ENCODE data around the gene DPAGT1. TPM values are rescaled to one million over a fixed set of nuclear protein-coding genes. Genes with fewer than 3 reads are reported as not detected.

The DPAGT1 gene
- polyA plus RNA-seq, 1 experiment = 62.5 TPM

DNA sequence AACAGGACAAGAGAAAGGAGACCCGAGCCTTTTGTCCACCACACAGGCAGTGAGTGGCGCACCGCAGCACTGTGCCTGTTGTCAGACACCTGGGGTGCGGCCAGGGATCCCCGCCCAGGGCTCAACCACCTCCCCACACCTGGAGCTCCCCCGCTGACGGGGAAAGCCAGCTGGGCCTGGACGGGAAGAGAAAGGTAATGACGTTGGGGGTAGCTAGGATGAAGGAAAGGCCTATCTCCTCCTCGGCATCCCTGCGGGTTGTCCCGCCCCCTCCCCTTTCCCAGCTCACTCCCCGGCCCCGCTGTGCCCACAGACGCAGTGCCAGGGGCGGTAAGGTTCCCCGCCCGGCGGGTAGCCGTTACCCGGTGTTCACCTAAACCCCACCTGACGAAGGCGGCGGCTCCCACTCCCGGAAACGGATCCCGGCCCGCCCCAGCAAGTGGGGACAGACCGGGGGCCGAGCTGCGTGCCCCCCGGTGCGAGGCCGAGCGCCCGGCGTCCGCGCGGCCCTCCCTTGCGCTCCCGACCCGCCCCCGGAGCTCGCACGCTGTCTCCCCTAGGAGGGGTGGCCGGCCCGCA, 45.1 kb downstream of the DPAGT1 start:
- CTCF ChIA-PET = interaction anchor here (0.9 to 1.3 kb wide), 5 partner anchors 12 to 267 kb away, joined by 3 to 5 read pairs (median 4); no protein-coding TSS in a partner anchor
- Histone ChIP-seq H3K27ac (ENCODE audit: low read depth, low read length) (peak overlapping the region; percentile 68), H3K27me3 (ENCODE audit: control insufficient read depth, insufficient read depth, low read length) (no peaks in the 10 kb centered on the region), H3K4me3 (ENCODE audit: low read depth, low read length) (peak overlapping the region; percentile 83), H3K9me3 (ENCODE audit: control insufficient read depth, insufficient read depth, low read length) (no peaks in the 10 kb centered on the region; the same call in 1 of the 2 replicates)
- TF ChIP-seq, protein P1, sequence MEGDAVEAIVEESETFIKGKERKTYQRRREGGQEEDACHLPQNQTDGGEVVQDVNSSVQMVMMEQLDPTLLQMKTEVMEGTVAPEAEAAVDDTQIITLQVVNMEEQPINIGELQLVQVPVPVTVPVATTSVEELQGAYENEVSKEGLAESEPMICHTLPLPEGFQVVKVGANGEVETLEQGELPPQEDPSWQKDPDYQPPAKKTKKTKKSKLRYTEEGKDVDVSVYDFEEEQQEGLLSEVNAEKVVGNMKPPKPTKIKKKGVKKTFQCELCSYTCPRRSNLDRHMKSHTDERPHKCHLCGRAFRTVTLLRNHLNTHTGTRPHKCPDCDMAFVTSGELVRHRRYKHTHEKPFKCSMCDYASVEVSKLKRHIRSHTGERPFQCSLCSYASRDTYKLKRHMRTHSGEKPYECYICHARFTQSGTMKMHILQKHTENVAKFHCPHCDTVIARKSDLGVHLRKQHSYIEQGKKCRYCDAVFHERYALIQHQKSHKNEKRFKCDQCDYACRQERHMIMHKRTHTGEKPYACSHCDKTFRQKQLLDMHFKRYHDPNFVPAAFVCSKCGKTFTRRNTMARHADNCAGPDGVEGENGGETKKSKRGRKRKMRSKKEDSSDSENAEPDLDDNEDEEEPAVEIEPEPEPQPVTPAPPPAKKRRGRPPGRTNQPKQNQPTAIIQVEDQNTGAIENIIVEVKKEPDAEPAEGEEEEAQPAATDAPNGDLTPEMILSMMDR (IDR thresholded peaks at IDR 0.05; ENCODE audit: low read depth, low read length) = no peak
- DNase-seq (ENCODE audit: low read depth, low spot score) = no peak
- POLR2A ChIA-PET = interaction anchor here (0.6 to 3.1 kb wide), 9 partner anchors 9 to 261 kb away, joined by 3 to 27 read pairs (median 5); partner anchors contain the start of genes DPAGT1, HMBS, MCAM and NLRX1

DNA sequence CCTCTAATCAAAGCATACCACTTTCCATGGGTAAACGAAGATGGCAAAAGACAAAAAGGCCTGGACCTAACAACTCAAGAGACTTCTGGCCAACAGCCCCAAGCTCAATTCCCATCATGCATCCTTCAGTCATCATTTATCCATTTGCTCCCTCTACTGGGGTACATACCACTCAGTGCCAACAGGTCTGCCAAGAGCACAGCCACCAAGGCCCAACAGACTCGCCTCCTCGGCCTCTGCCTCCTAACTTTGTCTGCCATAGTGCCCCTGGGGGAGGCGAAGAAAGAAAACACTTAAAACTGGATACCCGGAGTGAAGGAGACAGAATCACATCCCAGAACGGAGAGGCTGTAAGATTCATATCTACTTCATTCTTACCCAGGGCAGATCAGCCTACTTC, 45.8 kb downstream of the DPAGT1 start:
- ChIA-PET CTCF (interaction anchor here (0.8 to 1.3 kb wide), 5 partner anchors 10 to 268 kb away, joined by 3 to 4 read pairs (median 4); no protein-coding TSS in a partner anchor), POLR2A (interaction anchor here (0.8 to 3.1 kb wide), 8 partner anchors 8 to 261 kb away, joined by 3 to 27 read pairs (median 5); partner anchors contain the start of genes DPAGT1, HMBS, MCAM and NLRX1)
- peak overlapping the region; percentile 83 for H3K4me3 ChIP-seq (ENCODE audit: low read depth, low read length)
- no peaks in the 10 kb centered on the region for H3K27me3 ChIP-seq (ENCODE audit: control insufficient read depth, insufficient read depth, low read length)
- DNase-seq (ENCODE audit: low read depth, low spot score) = no peak
- TF ChIP-seq, protein P1 (IDR thresholded peaks at IDR 0.05; ENCODE audit: low read depth, low read length) = peak; percentile 20; the same call in 1 of the 2 replicates
- no peaks in the 10 kb centered on the region; the same call in 1 of the 2 replicates for H3K9me3 ChIP-seq (ENCODE audit: control insufficient read depth, insufficient read depth, low read length)
- peak overlapping the region; percentile 68 for H3K27ac ChIP-seq (ENCODE audit: low read depth, low read length)

DNA sequence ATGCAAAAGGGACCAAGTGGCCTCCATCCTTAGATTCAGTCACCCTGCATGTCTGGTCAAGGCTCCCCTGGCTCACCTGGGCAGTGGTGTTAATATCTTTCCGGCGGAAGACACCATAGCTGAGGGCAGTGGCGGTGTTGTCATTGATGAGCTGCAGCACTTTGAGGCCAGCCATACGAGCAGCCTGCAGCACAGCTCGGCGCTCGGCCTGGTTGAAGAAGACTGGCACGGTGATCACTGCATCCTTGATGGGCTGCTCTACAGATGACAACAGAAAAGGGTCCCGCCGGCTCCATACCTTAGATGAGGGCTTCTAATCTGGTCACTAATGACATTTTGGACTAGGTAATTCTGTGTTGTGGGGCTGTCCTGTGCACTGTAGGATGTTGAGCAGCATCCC, 47.2 kb downstream of the DPAGT1 start:
- DNase-seq (ENCODE audit: low read depth, low spot score) = no peak
- TF ChIP-seq, protein P1 (IDR thresholded peaks at IDR 0.05; ENCODE audit: low read depth, low read length) = no peak
- ChIA-PET POLR2A (no interaction called here), CTCF (no interaction called here)
- Histone ChIP-seq H3K27ac (ENCODE audit: low read depth, low read length) (no peak overlapping the region), H3K4me3 (ENCODE audit: low read depth, low read length) (no peak overlapping the region), H3K9me3 (ENCODE audit: control insufficient read depth, insufficient read depth, low read length) (no peaks in the 10 kb centered on the region; the same call in 1 of the 2 replicates), H3K27me3 (ENCODE audit: control insufficient read depth, insufficient read depth, low read length) (no peaks in the 10 kb centered on the region)

DNA sequence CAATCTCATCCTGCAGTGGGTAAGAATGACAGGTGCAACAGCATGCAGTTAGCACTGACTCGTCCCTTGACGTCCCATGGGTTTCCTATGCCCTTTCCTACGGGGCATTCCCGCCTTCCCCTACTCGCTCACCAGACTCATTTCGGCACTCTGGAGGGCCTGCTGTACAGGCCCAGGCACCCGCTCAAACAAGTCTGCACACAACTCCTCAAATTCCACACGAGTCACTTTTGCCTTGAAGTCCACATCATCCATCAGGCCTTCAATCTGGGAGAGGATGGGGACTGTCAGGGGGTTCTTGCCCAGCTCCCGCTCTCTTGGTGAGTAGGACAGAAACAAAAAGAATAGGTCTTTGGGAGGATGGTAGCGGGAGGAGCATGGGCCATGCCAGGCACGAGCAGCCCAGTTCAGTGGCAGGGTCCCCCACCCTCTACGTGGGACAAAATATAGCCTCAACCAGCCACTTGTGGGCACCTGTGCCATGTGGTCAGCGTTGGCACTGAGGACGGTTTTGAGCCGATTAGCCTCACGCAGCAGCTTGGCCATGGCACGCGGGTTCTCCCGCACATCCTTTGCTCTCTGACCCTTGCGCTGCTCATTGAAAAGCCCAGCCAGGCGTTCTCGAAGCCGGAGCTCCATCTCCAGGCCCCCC, 49.4 kb downstream of the DPAGT1 start:
- TF ChIP-seq, protein P1 (IDR thresholded peaks at IDR 0.05; ENCODE audit: low read depth, low read length) = no peak
- no peaks in the 10 kb centered on the region for H3K27me3 ChIP-seq (ENCODE audit: control insufficient read depth, insufficient read depth, low read length)
- CTCF ChIA-PET = no interaction called here
- no peak overlapping the region for H3K4me3 ChIP-seq (ENCODE audit: low read depth, low read length)
- POLR2A ChIA-PET = no interaction called here
- DNase-seq (ENCODE audit: low read depth, low spot score) = no peak
- no peak overlapping the region for H3K27ac ChIP-seq (ENCODE audit: low read depth, low read length)
- H3K9me3 ChIP-seq (ENCODE audit: control insufficient read depth, insufficient read depth, low read length) = no peaks in the 10 kb centered on the region; the same call in 1 of the 2 replicates

Measured in AG04450 (cell line).